ENCODE measurements around the gene TBC1D22A. TPM values are rescaled to one million over a fixed set of nuclear protein-coding genes. Genes with fewer than 3 reads are reported as not detected.

The TBC1D22A gene
- polyA plus RNA-seq, 1 donor from 2014 or later: 9.3 TPM

DNA sequence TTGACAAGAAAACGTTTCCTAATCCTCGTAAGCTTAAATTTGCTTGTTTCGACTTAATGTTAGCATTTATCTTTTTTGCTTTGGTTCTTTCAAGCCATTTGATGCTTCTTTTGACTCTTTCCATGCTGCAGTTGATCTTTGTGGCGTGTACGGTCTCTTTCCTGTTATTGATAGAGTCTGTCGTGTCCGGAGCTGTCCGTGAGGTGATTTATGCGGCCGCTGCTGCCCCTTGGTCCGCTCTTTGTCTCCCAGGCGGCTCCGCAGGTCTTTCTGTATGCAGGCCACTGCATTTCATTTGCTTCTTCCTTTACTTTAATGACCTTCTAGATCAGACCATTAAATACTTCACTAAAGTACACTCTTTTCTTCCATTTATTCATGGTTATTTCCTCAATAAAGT is 50.3 kb downstream of the TBC1D22A start:
- H3K9me2 ChIP-seq (ENCODE audit: insufficient read depth, low read length): no peaks in the 10 kb centered on the region
- H3K4me3 ChIP-seq (ENCODE audit: low read length): no peak overlapping the region
- no peak overlapping the region for H3K27ac ChIP-seq (ENCODE audit: low read length)
- TF ChIP-seq RAD21 (conservative IDR thresholded peaks at IDR 0.05) (no peak), MXI1 (conservative IDR thresholded peaks at IDR 0.05; ENCODE audit: poor library complexity, severe bottlenecking) (no peak)
- TF ChIP-seq, protein P1, sequence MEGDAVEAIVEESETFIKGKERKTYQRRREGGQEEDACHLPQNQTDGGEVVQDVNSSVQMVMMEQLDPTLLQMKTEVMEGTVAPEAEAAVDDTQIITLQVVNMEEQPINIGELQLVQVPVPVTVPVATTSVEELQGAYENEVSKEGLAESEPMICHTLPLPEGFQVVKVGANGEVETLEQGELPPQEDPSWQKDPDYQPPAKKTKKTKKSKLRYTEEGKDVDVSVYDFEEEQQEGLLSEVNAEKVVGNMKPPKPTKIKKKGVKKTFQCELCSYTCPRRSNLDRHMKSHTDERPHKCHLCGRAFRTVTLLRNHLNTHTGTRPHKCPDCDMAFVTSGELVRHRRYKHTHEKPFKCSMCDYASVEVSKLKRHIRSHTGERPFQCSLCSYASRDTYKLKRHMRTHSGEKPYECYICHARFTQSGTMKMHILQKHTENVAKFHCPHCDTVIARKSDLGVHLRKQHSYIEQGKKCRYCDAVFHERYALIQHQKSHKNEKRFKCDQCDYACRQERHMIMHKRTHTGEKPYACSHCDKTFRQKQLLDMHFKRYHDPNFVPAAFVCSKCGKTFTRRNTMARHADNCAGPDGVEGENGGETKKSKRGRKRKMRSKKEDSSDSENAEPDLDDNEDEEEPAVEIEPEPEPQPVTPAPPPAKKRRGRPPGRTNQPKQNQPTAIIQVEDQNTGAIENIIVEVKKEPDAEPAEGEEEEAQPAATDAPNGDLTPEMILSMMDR (IDR thresholded peaks at IDR 0.05; ENCODE audit: poor library complexity, severe bottlenecking): no peak
- H3K27me3 ChIP-seq (ENCODE audit: insufficient read depth, low read depth, low read length): no peaks in the 10 kb centered on the region
- no peaks in the 10 kb centered on the region for H3F3A ChIP-seq (ENCODE audit: insufficient read depth, low read length, poor library complexity, severe bottlenecking)
- H3K9me3 ChIP-seq (ENCODE audit: low read length): no peaks in the 10 kb centered on the region
- H3K36me3 ChIP-seq (ENCODE audit: insufficient read depth, low read length): no peaks in the 10 kb centered on the region
- H3K9ac ChIP-seq (ENCODE audit: low read length): no peak overlapping the region
- no peaks in the 10 kb centered on the region for H4K20me1 ChIP-seq (ENCODE audit: insufficient read depth)
- no peak overlapping the region for H2AFZ ChIP-seq (ENCODE audit: low read depth, low read length)
- H3K79me2 ChIP-seq (replicated peaks; ENCODE audit: insufficient read depth, low read length): no peaks in the 10 kb centered on the region
- H3K4me2 ChIP-seq (ENCODE audit: low read length): no peak overlapping the region

DNA sequence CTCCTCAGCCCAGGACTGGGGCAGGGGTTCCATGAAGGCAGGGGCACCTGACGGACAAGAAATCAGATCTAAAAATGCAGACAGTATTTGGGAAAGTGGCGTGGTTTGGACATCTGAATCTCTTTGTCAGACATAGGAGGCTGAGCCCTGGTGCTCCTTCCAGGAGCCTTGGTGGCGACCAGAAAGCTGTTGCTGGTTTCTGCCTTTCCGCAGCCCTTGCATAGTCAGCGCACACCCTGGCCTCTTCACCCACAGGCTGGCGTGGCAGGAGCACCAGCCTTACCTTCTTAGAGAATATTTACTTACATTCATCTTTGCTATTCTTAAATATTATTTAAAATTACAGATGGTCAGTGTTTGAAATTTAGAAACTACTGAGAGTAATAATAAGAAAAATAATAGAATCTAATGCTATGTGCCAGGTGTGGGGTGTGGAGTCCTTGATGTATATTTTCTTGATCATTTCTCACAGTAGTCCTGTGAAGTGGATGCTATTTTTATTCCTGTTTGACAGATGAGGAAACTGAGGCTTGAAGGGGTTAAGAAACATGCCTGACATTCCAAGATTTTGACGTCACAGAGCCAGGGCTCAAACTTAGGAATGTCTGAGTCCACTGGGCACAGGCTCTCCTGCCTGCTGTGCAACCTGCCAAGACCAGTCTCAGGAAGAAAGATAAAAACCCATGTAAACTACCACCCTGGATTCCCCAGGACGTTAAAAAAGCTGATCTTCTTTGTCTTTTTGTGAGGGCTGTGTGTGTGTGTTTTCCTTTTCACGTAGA is 51.6 kb downstream of the TBC1D22A start:
- H3K36me3 ChIP-seq (ENCODE audit: insufficient read depth, low read length): no peaks in the 10 kb centered on the region
- no peaks in the 10 kb centered on the region for H4K20me1 ChIP-seq (ENCODE audit: insufficient read depth)
- TF ChIP-seq, protein P2, sequence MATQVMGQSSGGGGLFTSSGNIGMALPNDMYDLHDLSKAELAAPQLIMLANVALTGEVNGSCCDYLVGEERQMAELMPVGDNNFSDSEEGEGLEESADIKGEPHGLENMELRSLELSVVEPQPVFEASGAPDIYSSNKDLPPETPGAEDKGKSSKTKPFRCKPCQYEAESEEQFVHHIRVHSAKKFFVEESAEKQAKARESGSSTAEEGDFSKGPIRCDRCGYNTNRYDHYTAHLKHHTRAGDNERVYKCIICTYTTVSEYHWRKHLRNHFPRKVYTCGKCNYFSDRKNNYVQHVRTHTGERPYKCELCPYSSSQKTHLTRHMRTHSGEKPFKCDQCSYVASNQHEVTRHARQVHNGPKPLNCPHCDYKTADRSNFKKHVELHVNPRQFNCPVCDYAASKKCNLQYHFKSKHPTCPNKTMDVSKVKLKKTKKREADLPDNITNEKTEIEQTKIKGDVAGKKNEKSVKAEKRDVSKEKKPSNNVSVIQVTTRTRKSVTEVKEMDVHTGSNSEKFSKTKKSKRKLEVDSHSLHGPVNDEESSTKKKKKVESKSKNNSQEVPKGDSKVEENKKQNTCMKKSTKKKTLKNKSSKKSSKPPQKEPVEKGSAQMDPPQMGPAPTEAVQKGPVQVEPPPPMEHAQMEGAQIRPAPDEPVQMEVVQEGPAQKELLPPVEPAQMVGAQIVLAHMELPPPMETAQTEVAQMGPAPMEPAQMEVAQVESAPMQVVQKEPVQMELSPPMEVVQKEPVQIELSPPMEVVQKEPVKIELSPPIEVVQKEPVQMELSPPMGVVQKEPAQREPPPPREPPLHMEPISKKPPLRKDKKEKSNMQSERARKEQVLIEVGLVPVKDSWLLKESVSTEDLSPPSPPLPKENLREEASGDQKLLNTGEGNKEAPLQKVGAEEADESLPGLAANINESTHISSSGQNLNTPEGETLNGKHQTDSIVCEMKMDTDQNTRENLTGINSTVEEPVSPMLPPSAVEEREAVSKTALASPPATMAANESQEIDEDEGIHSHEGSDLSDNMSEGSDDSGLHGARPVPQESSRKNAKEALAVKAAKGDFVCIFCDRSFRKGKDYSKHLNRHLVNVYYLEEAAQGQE (IDR thresholded peaks at IDR 0.05; ENCODE audit: borderline replicate concordance): no peak
- no peak for TF ChIP-seq SMC3 (conservative IDR thresholded peaks at IDR 0.05; ENCODE audit: poor library complexity)

DNA sequence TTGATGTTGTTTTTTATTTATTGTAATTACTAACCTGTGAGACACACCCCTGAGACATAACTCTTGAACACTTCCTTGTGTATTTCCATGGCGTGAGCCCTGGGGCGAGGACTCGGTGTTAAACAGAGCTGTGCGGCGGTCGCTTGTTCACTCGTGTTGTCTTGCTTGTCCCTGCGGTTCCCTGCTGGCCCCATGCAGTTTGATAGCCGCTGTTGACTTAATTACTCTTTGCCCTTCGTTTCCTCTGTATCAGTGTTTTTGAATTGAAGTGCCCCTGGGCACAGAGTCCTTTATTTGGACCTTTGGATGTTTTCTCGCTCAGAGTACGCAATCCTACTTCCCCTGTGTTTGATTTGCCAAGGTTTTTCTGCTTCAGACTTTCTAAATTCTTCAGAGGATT is 52.7 kb downstream of the TBC1D22A start:
- TF ChIP-seq SMC3 (conservative IDR thresholded peaks at IDR 0.05; ENCODE audit: poor library complexity): no peak
- TF ChIP-seq, protein P1 (IDR thresholded peaks at IDR 0.05; ENCODE audit: poor library complexity, severe bottlenecking): no peak
- no peak overlapping the region for H2AFZ ChIP-seq (ENCODE audit: low read depth, low read length)
- no peaks in the 10 kb centered on the region for H3K36me3 ChIP-seq (ENCODE audit: insufficient read depth, low read length)
- no peak overlapping the region for H3K4me3 ChIP-seq (ENCODE audit: low read length)
- H3K9me2 ChIP-seq (ENCODE audit: insufficient read depth, low read length): no peaks in the 10 kb centered on the region
- H3K4me2 ChIP-seq (ENCODE audit: low read length): no peak overlapping the region
- no peaks in the 10 kb centered on the region for H3K79me2 ChIP-seq (replicated peaks; ENCODE audit: insufficient read depth, low read length)
- no peaks in the 10 kb centered on the region for H4K20me1 ChIP-seq (ENCODE audit: insufficient read depth)
- no peak overlapping the region for H3K27ac ChIP-seq (ENCODE audit: low read length)
- H3K27me3 ChIP-seq (ENCODE audit: insufficient read depth, low read depth, low read length): no peaks in the 10 kb centered on the region
- H3K9ac ChIP-seq (ENCODE audit: low read length): no peak overlapping the region
- no peaks in the 10 kb centered on the region for H3K9me3 ChIP-seq (ENCODE audit: low read length)
- H3F3A ChIP-seq (ENCODE audit: insufficient read depth, low read length, poor library complexity, severe bottlenecking): no peaks in the 10 kb centered on the region

More for the DNA sequence above, 51.6 kb downstream of the TBC1D22A start:
- no peak overlapping the region for H2AFZ ChIP-seq (ENCODE audit: low read depth, low read length)
- H3K4me2 ChIP-seq (ENCODE audit: low read length): no peak overlapping the region
- no peaks in the 10 kb centered on the region for H3K79me2 ChIP-seq (replicated peaks; ENCODE audit: insufficient read depth, low read length)
- H3K9me3 ChIP-seq (ENCODE audit: low read length): no peaks in the 10 kb centered on the region
- no peaks in the 10 kb centered on the region for H3K9me2 ChIP-seq (ENCODE audit: insufficient read depth, low read length)
- H3K9ac ChIP-seq (ENCODE audit: low read length): no peak overlapping the region
- H3F3A ChIP-seq (ENCODE audit: insufficient read depth, low read length, poor library complexity, severe bottlenecking): no peaks in the 10 kb centered on the region
- H3K27me3 ChIP-seq (ENCODE audit: insufficient read depth, low read depth, low read length): no peaks in the 10 kb centered on the region
- H3K27ac ChIP-seq (ENCODE audit: low read length): no peak overlapping the region
- no peak overlapping the region for H3K4me3 ChIP-seq (ENCODE audit: low read length)
